ENCODE results near the gene TMED7. TPM values are rescaled to one million over a fixed set of nuclear protein-coding genes. Genes with fewer than 3 reads are reported as not detected.

Gene TMED7
- total RNA-seq, 1 donor from 2014 or later = 121 TPM

DNA sequence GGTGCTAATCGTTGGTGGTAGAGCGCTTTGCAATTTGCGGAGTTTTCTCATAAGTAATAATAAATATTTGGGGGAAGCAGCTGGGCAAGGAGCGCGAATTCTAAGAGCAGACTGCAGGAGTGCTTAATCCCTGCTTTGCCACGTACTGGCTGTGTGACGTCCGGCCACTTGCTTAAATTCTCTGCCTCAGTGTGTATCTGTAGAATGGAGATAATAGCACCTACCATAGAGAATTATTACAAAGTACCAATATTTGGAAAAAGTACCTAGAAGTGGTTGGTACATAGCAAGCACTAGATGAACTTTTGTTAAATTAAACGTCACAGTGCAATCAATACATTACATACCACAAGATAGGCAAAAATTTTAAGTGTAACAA, 598 bp upstream of the TMED7 start:
- Histone ChIP-seq H3K27me3 (ENCODE audit: control insufficient read depth, insufficient read depth, low read length) (no peaks in the 10 kb centered on the region), H3K36me3 (ENCODE audit: control insufficient read depth, insufficient read depth, low read length) (no peaks in the 10 kb centered on the region), H3K4me3 (ENCODE audit: low read depth, low read length) (peak overlapping the region; percentile 99)
- no peak for DNase-seq (ENCODE audit: low read depth)
- TF ChIP-seq, protein P1, sequence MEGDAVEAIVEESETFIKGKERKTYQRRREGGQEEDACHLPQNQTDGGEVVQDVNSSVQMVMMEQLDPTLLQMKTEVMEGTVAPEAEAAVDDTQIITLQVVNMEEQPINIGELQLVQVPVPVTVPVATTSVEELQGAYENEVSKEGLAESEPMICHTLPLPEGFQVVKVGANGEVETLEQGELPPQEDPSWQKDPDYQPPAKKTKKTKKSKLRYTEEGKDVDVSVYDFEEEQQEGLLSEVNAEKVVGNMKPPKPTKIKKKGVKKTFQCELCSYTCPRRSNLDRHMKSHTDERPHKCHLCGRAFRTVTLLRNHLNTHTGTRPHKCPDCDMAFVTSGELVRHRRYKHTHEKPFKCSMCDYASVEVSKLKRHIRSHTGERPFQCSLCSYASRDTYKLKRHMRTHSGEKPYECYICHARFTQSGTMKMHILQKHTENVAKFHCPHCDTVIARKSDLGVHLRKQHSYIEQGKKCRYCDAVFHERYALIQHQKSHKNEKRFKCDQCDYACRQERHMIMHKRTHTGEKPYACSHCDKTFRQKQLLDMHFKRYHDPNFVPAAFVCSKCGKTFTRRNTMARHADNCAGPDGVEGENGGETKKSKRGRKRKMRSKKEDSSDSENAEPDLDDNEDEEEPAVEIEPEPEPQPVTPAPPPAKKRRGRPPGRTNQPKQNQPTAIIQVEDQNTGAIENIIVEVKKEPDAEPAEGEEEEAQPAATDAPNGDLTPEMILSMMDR (IDR thresholded peaks at IDR 0.05; ENCODE audit: insufficient read depth, low read length, poor library complexity, severe bottlenecking) = no peak

DNA sequence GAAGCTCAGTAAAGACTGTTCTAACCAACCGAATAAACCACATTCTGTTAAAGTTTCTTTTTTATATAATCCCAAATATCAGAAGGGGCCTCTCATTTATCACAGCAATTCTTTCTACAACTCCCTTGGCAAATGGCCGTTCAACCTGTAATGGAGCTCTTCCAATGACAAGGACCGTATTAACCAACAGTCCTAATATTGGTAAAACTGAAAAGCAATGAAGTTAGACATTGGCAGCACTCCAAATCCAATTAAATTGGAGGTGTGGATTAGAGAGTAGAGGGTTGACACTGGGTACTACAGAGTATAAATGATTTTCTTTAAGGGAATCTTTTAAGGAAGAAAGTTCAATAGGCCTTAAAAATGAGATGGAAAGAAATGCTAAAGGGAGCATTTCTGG, 842 bp downstream of the TMED7 start:
- no peaks in the 10 kb centered on the region for H3K27me3 ChIP-seq (ENCODE audit: control insufficient read depth, insufficient read depth, low read length)
- DNase-seq (ENCODE audit: low read depth) = no peak

DNA sequence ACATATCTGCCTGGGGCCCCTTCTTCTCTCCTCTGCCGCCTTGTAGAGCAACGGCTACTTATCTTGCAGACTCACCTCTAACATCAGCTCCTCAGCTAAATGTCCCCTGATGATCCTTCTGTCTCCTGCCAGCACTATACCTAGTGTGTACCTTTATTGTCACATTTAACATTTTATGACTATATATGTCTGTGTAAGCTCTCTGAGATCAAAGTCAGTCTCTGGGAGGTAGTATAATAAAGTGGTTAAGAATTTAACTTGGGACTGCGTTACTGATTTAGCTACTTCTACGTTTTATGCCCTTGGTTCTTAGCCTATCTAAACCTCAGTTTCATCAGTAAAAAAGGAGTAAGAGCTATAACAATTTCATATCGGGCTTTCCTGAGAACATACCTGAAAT, 2.2 kb downstream of the TMED7 start:
- Histone ChIP-seq H3K27me3 (ENCODE audit: control insufficient read depth, insufficient read depth, low read length) (no peaks in the 10 kb centered on the region), H3K4me3 (ENCODE audit: low read depth, low read length) (peak overlapping the region; percentile 6), H3K36me3 (ENCODE audit: control insufficient read depth, insufficient read depth, low read length) (no peaks in the 10 kb centered on the region)
- TF ChIP-seq, protein P1 (IDR thresholded peaks at IDR 0.05; ENCODE audit: insufficient read depth, low read length, poor library complexity, severe bottlenecking) = no peak
- no peak for DNase-seq (ENCODE audit: low read depth)

More for the DNA sequence above, 842 bp downstream of the TMED7 start:
- Histone ChIP-seq H3K36me3 (ENCODE audit: control insufficient read depth, insufficient read depth, low read length) (no peaks in the 10 kb centered on the region), H3K4me3 (ENCODE audit: low read depth, low read length) (peak overlapping the region; percentile 99)
- TF ChIP-seq, protein P1 (IDR thresholded peaks at IDR 0.05; ENCODE audit: insufficient read depth, low read length, poor library complexity, severe bottlenecking) = no peak

DNA sequence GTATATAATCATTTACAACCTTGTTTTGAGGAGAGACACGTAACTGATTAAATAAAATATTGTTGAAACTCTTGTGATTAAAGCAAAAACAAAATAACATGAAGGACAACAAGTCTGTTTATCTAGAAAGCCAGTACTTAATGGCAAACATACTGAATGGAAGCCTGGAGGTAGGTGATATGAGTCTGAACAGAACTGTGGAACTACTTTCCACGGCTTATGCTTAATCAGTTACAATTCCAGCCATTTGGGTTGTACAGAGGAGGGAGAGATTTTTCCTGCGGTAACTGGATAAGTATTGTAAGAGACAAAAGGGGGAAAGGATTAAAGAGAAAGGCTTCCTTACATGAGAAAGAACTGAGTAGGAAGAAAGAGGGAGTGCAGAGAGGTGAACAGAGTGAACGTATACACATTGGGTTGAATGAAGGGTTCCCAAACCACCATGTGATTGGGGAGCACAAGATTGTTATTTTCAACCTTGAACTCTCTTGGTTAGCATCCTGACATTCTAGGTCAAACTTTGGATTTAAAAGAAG, 4.4 kb downstream of the TMED7 start:
- DNase-seq (ENCODE audit: low read depth) = no peak
- Histone ChIP-seq H3K4me3 (ENCODE audit: low read depth, low read length) (no peak overlapping the region), H3K27me3 (ENCODE audit: control insufficient read depth, insufficient read depth, low read length) (no peaks in the 10 kb centered on the region), H3K36me3 (ENCODE audit: control insufficient read depth, insufficient read depth, low read length) (peaks cover 1% of the 10 kb centered on the region)
- TF ChIP-seq, protein P1 (IDR thresholded peaks at IDR 0.05; ENCODE audit: insufficient read depth, low read length, poor library complexity, severe bottlenecking) = no peak

DNA sequence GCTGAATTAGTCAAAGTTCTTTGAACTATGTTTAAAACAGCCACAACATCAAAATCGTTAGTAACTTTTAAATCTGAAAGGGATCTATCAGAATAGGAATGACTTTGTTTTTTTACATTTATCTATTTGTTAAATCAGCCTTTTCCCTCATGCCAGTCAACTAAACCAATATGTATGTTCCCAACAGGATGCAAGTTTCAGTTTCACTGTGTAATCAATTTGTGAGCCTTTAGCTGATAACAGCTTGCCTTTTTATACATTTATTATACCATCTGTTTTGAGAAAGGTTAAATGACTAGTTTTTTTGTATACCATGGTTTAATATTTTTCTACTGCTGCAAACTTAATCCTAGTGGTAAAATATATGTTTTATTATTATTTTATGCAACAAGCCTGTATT, 8.9 kb downstream of the TMED7 start:
- Histone ChIP-seq H3K27me3 (ENCODE audit: control insufficient read depth, insufficient read depth, low read length) (no peaks in the 10 kb centered on the region), H3K36me3 (ENCODE audit: control insufficient read depth, insufficient read depth, low read length) (peaks cover 1% of the 10 kb centered on the region)
- TF ChIP-seq, protein P1 (IDR thresholded peaks at IDR 0.05; ENCODE audit: insufficient read depth, low read length, poor library complexity, severe bottlenecking) = no peak

DNA sequence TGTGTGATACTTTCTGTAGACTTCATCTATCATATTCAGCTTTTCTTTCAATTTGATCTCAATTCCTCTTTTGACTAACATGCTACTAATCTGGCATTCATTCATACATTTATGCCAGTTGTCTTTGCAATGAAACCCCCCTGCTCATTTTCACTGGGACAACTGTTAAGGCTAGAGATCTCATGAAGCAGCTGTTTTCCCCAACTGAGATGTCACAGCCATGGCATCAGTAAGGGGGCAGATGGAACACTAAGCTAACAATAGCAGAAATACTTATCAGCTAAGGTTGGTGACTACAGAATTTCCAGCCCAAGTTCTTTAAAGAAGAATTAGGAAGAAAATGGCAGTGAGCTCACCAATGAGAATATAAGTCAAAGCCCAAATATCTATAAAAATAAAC, 9.4 kb downstream of the TMED7 start:
- DNase-seq (ENCODE audit: low read depth) = no peak
- peaks cover 1% of the 10 kb centered on the region for H3K36me3 ChIP-seq (ENCODE audit: control insufficient read depth, insufficient read depth, low read length)
- no peak overlapping the region for H3K4me3 ChIP-seq (ENCODE audit: low read depth, low read length)
- TF ChIP-seq, protein P1 (IDR thresholded peaks at IDR 0.05; ENCODE audit: insufficient read depth, low read length, poor library complexity, severe bottlenecking) = no peak
- no peaks in the 10 kb centered on the region for H3K27me3 ChIP-seq (ENCODE audit: control insufficient read depth, insufficient read depth, low read length)

More for the DNA sequence above, 8.9 kb downstream of the TMED7 start:
- H3K4me3 ChIP-seq (ENCODE audit: low read depth, low read length) = no peak overlapping the region
- no peak for DNase-seq (ENCODE audit: low read depth)

Data from kidney epithelial cell (primary cell).